ENCODE measurements around the gene PRSS22.

PRSS22 gene

GRCh38 chr16:2881783-2882649 is 24.0 kb upstream of the PRSS22 start:
- peak in 18 of 56 donors; percentile 19 to 66 (median 47) for DNase-seq

DNA sequence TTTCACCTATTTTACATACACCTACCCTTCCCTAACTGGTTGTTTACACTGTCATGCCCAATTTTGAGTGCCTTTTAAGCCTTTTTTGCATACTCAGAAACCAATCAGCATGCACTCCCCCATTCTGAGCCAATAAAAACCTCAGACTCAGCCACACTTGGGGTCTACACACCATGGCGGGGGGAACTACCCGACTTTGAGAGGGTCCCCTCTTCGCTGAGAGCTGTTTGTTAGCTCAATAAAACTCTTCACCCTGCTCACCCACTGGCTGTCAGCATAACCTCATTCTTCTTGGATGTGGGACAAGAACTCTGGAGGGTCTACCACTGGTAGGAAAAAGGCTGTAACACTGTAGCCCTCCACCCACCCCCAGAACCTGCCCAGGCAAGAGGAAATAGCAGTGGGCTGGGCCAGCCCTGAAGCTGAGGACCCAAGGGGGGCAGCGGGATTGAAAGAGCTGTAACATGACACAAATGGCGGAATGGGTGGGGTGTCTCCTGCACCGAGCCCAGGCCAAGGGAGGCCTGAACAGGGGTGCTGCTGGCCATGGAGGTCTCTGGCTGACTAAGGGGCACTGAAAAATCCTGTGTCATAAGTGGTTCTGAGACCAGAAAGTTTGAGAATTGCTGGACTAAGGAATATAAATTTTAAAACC is 22.0 kb upstream of the PRSS22 start:
- DNase-seq = no peak

DNA sequence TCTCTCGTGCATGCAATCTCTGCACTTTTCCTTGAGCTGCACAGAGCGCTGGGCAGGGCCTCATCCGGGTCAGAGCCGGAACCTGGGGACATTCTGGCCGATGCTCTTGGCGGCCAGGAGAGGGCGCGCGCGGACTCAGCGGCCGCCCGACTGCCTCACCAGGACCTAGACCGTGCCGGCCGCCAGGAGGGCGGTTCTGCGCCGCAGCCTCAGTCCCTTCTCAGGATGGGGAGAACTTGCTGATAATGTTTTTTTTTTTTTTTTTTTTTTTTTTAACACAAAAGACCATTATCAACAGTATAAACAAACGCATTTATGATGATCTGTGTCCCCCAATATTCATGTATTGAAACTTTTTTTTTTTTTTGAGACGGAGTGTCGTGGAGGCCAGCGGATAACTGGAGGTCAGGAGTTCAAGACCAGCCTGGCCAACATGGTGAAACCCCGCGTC is 17.0 kb upstream of the PRSS22 start:
- peak in 50 of 56 donors; percentile 0 to 76 (median 36) for DNase-seq

- DNase-seq = no peak
Measured at GRCh38 chr16:2874032-2874911, 16.3 kb upstream of the PRSS22 start.

GRCh38 chr16:2871926-2872325 is 14.0 kb upstream of the PRSS22 start:
- DNase-seq = no peak

DNA sequence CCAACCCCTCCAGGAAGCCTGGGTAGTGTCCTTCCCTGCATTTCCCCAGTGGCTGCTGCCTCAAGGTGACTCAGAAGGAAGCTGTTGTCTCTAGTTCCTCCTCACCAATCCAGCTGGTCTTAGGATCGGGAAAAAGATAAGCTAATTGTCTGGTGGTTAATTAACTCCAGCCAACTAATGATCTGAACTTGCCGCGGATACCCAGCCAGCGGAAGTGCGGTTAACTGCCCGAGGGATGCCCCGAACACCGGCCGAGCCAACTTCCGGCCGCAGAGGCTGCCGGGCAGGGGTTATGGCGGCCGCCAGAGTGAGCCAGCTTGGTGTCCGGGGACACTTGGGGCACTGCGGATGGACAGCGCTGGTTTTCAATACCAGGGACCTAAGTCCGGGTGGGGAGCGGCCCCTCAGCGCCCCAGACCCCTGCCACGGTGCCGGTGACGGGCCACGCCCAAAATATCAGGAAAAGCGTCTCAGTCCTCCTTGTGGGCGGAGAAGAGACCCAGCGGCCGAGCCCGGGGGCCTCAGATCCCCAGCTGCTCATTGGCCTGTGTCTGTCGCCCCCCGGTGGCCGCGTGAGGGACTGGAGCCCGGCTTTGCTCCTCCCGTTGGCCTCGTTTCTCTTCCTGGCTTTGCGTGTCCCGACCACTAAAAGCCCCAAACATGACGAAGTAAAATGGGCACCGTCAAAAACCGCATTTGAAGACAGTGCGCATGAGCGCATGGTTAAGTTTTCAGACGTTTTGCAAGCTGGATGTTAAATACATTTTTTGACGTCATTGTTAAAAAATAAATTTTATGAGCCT is 10.2 kb upstream of the PRSS22 start:
- peak in 55 of 56 donors; percentile 45 to 99 (median 89) for DNase-seq

DNA sequence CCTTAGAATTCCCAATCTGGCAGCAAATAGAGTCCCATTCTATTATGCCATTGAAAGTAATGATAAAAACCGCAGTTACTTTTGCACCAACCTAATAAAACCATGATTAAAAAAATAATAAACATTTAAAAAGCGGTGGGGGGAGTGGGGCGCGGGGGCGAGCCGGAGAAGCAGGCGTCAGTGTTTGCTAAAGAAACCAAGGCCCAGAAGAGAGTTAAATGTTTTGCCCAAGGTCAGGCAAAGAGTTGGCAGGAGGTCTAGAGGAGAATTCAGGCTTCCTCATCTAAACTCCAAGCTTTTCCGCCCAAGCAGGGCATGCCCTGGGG is 9.7 kb upstream of the PRSS22 start:
- DNase-seq = no peak

GRCh38 chr16:2866431-2866830 is 8.5 kb upstream of the PRSS22 start:
- DNase-seq = no peak

- no peak for DNase-seq
Measured at GRCh38 chr16:2865651-2866050, 7.7 kb upstream of the PRSS22 start.

GRCh38 chr16:2860826-2861567 is 3.0 kb upstream of the PRSS22 start:
- no peak for DNase-seq

DNA sequence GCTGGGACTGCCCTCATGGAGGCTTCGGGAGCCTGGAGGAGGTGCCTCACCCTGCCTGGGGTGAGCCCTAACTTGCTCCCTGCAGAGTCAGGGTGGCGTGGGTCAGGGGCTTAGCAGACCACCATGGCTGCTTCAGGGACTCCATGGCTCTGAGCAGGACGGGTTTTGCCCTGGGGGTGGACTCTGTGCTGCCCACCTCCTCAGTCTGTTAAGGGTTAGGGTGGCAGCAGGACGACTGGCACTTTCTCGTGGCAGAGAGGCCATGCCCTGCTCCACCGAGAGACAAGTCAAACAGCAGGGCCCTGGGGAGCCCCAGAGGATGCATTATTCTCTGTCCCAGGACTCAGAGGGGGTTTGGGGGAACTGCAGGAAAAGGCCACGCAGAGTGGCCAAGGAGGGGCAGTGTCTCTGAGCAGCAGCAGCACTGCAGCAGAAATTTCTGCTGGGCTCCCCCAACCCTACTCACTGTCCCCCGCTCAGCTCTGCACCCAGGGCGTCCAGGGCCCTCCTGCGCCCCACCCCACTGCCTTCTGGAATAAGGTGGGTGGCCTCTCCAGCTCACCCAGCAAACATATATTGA is 1.8 kb upstream of the PRSS22 start:
- DNase-seq = no peak

- DNase-seq = no peak
Measured at GRCh38 chr16:2858245-2859025, 465 bp upstream of the PRSS22 start.

GRCh38 chr16:2856686-2857450 is 1.1 kb downstream of the PRSS22 start:
- no peak for DNase-seq

DNA sequence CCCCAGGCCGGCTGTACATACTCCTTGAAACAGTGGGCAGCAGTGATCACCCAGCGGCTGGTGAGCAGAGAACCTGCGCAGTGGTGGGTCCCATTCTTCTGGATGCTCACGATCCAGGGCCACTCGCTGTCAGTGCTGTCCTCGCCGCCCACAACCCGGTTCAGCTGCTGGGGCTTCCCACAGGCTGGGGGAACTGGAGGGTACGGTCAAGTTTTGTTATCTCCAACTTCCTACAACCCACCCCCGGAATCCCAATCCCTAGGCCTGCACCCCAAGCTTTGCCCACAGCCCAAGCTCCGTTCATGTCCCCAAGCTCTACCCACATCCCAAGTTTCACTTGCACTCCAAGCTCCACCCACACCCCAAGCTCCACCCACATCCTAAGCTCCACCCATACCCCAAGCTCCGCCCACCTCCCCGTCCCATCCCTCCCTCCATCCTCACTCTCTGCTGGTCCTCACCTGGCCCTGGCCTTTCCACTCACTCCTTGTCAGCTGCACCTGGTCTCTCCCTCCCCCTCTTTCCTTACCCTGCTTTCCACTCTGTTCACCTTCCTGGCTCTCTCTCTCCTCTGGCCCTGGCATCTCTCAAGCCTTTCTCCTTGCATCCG is 1.8 kb downstream of the PRSS22 start:
- DNase-seq = no peak

GRCh38 chr16:2855536-2855935 is 2.4 kb downstream of the PRSS22 start:
- DNase-seq = no peak

- DNase-seq = no peak
Measured at GRCh38 chr16:2854700-2855309, 3.2 kb downstream of the PRSS22 start.

DNA sequence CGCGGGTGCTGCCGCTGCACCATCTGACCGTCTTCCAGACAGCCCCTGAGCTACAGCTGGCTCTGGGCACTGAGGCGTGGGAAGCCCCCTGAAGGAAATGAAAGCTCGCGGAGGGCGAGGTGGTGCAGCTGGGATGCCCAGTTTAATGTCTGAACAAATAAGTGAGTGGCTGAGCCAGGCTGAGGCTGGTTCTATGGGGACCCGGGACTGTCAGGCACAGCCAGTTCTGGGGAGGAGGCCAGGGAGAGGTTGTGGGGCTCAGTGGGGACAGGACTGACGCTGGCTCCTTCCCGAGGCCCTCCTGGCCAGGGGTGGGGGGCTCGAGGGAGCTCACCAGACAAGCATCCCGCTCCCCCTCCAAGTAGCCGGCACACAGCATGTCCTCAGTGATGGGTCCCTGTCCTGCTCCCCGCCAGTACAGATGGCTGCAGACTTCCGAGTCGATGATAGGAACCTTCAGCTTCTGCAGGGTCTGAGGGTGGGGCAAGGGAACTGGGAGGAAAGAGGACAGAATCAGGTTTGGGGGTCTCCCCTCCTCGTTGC is 4.4 kb downstream of the PRSS22 start:
- DNase-seq = no peak

All from nucleus accumbens (tissue), 56 donors.